ENCODE measurements around the gene CAP1.
A peak's percentile ranks its signal among the peaks of the same experiment; 100 is the strongest.

CAP1 gene

DNA sequence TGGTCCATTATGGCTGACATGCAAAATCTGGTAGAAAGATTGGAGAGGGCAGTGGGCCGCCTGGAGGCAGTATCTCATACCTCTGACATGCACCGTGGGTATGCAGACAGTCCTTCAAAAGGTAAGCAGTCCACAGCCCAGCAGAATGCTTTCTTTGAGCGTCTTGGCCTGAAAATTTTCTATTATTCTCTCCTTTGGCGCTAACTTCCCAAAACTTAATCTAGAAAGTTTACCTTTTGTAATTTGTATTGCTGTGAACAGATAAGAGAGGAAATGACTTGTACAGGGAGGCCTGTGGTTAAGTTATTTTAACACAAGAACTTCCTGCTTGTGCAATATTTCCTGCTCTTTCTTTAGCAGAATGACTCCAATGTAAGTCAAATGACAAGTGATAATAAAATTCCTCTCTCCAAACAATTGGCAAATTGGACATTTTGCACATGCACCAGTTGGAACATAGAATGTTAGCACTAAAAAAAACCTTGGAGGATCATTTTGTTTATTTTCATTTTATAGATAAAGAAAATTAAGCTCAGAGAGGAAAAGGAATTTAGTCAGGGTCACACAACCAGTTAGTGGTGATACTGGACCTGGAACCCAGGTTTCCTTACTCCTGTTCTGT is 18.9 kb downstream of the CAP1 start:
- DNase-seq: no peak

DNA sequence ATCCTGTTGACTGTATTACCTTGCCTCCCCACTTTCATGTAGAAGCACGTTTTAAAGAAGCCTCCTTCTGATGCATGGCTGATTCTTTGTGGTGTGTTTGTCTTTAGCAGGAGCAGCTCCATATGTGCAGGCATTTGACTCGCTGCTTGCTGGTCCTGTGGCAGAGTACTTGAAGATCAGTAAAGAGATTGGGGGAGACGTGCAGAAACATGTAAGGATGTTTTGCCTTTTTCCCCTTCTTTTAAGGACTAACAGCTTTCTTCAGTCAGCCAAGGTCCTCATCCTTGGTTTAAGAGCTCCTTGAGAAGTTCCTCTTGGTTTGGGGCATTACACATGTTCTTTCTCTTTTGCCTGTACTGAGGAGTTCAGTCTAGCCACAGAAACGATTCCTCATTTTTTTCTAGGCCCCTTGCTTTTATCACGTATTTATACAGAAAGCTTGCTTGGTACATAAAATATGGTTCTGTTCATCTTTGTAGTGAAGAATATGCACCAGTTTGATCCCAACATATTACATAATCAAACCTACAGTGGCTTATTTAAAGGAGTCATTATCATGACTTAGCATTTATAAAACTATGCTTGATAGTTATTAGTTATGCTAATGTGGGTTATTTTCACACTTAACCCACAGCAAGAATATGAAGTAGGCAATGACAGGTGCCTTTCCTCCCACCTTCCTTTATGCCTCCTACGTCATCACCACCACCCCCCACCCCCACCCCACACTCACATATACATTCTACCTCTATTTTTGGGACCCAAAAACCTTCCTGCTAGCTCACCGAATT is 19.6 kb downstream of the CAP1 start:
- no peak for DNase-seq

DNA sequence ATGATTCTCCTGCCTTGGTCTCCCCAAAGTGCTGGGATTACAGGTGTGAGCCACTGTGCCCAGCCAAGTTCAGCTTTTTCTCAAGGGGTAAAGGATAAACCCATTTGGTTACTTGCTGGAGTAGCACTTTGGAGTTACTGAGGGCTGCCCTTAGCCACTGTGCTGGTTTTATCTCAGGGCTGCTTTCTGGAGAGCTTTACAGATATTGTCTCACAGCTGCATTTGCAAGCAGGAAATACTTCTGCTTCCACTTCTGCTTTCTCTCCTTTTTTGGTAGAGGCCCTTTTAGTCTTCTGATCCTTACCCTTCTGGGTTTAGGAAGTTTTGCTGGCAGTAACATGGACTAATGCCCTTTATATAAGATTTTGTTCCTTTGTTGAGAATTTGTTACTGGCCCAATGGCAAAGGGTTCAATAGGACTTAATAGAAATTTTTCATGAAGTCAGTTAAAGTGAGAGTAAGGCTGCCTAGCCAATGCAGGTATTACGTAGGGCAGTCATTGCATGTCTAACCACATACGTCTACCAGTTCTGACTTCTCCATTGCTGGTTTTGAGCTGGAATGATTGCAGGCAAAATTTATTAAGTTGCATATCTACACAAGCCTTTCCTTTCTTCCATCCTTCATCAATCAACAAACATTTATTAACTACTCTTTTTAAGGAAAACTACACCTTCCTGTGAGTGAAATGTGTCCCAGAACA is 24.4 kb downstream of the CAP1 start:
- DNase-seq: no peak

DNA sequence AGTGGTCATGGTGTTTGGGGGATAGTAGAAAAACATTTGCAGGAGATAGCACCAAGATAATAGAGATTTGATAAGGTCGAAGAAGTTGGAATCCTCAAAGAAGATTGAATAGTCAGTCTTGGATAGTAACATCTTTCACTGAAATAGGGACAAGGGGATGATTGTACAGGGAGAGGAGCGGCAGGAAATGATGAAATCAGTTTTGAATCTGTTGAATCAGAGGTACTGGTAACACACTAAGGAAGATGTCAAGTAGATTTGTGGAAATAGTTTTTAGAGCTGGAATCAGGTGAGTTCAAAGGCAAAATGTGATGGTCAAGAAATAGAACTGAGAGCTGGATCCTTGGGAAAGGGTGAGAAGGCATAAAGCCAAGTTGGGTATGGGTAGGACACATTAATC is 26.5 kb downstream of the CAP1 start:
- no peak for DNase-seq

DNA sequence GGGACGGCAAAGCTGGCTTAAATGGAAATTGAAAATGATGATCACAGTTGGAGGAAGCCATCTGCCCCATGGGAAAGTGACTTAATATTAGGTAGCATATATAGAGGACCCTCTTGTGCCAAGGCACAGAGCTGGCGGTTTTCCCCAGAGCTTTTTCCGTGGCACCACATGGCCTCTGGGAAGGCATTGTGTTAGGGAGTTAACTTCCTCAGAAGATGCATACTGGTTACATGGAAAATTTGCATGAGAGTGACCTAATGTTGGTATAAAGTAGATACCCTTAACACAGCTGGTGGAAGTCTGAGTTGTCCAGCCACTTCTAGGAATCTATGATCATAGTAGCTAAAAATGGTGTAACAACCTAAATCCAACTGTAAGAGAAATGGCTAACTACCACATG is 27.3 kb downstream of the CAP1 start:
- DNase-seq: no peak

DNA sequence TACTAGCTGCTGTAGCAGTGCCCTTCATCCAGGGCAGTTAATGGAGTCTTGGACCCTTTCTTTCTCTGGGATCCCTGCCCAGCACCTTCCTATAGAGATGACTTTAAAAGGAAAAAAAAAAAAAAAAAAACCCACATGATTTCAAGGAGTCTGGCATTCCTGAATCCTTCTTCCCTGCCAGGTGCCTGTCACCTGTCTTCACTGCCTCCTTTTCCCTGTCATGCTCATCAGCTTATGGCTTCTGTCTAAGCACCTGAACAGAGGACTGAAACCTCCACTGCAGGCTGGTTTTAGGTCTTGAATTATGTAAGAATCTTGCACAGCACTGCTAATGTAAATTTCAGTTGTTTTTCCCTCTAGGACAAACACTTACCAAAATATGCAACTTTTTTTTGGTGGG is 31.6 kb downstream of the CAP1 start:
- no peak for DNase-seq

DNA sequence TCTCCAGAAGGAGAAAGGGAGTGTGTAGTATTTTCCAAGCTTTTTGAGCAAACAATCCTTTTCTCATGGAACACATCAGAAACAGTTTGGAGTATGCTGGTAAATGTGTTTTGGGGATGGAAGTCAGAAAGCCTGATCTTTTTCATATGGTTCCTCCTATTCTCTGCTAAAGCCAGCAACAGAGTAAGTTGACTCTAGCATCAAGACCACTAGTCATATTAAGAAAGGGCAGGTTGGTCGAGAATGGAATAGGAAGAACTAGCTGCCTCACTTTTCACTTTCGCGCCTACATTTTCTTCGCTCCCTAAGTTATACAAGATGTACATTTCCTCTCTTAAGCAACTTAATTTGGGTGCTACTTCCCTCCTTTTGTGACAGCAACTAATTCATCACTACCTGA is 32.5 kb downstream of the CAP1 start:
- DNase-seq: no peak

DNA sequence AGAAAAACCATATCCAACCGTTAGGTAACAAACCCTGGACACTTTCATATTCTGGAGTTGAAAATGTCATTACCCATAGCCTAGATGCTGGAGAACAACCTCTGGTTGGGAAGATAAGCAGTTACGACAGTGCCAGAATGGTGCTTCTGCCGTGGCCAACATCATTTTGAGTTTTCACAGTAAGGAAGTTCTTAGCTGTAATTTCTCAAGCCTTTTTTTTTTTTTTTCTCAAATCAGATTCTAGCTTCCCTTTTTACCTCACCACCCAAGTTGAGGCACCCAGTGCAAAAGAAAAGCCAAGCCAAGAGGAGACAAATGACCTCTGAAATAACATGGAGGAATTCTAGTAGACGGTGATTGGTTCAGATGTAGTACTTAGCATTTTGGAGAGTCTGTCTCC is 34.7 kb downstream of the CAP1 start:
- DNase-seq: no peak

DNA sequence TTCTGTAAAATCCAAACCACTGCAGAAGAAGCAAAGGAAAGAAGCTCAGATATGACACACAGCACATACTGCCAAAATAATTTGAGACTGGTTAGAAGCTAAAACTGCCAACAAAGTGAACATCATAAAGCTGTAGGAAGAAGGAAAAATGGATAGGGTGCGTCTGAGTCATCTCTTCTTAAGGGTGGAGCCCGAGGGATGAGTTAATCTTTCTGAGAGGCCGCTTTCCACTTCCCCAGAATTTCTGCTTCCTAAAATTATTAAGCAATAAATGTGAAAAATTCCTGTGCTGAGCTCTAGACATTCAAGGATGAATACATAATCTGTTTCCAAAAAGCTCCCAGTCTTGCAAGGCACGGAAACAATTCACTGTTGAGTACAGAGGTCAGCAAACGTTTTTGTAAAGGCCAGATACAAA is 36.4 kb downstream of the CAP1 start:
- no peak for DNase-seq

DNA sequence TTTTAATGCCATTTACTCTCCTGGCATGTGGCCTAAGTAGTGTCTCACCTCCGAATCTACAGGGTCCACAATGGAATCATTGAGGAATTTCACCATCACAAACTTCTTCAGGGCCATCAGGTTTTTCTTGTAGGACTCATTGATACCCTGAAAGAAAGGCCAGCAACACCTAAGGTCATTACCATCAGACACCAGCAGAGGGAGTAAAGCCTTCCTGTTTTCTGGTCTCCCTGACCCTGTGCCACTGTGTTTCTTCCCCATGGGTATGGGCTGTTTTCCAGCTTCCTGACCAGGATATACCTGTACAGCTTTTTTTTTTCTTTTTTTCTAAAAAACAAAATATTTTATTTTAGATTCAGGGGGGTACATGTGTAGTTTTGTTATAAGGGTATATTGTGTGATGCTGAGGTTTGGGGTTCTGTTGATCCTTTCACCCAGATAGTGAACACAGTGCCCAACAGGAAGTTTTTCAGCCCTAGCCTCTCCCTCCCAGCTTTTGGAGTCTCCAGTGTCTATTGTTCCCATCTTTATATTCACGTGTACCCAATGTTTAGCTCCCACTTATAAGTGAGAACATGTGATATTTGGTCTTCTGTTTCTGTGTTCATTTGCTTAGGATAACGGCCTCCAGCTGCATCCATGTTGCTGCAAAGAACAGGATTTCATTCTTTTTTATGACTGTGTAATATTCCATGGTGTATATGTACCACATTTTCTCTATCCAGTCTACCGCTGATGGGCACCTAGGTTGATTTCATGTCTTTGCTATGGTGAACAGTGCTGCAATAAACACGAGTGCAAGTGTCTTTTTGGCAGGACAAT is 38.2 kb downstream of the CAP1 start:
- DNase-seq: peak; percentile 100

DNA sequence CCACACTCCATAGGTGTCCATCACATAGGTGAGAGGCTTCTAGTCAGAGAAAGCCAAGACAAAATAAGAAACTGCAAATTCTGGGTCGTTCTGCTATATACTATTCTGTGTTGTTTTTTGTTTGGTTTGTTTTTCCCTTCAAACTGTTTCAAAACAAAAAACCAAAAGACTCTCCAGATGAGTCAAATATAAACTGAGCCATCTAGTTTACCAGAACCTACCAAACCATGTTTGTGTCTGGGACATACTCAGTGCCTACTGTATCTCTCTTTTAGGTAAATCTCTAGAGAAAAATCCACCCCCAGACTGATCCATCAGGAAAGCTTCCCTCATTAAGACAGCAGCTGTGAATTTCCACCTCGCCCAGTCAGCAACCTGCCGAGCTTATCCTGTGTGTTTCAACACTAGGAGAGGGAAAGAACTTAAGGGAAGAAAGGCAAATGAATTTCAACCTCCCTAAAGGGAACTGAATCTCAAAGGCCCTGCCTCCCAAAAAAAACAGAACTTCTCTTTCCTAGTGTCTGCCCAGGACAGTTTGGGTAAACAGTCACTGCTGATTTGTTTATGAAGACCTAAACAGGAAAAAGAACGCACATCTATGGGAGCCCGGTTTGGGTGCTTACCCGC is 39.4 kb downstream of the CAP1 start:
- no peak for DNase-seq

DNA sequence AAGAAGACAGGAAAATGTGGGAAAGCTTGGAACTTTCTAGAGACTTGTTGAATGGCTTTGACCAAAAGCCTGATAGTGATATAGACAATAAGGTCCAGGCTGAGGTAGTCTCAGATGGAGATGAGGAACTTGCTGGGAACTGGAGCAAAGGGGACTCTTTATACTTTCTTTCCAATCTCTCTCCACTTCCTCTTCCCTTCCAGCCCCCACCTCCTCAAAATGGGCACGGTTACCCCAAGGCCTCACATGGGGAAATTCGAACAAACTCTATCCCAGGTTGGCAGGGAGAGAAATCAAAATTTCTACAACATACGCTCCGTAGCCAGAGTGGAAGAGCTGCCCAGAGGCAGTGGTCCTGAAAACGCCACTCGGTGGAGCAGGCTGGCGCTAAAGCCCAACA is 41.3 kb downstream of the CAP1 start:
- DNase-seq: no peak

DNA sequence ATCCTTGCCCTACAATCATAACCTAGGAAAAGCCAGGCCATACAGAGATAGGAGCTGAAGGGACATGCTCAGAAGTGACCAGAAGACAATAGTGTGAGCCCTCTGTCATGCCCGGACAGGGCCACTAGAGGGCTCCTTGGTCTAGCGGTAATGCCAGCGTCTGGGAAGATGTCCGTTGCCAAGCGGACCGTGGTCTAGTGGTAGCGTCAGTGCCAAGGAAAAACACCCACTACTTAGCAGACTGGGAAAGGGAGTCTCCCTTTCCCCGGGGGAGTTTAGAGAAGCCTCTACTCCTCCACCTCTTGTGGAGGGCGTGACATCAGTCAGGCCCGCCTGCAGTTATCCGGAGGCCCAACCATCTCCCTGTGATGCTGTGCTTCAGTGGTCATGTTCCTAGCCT is 44.2 kb downstream of the CAP1 start:
- peak; percentile 100 for DNase-seq

DNA sequence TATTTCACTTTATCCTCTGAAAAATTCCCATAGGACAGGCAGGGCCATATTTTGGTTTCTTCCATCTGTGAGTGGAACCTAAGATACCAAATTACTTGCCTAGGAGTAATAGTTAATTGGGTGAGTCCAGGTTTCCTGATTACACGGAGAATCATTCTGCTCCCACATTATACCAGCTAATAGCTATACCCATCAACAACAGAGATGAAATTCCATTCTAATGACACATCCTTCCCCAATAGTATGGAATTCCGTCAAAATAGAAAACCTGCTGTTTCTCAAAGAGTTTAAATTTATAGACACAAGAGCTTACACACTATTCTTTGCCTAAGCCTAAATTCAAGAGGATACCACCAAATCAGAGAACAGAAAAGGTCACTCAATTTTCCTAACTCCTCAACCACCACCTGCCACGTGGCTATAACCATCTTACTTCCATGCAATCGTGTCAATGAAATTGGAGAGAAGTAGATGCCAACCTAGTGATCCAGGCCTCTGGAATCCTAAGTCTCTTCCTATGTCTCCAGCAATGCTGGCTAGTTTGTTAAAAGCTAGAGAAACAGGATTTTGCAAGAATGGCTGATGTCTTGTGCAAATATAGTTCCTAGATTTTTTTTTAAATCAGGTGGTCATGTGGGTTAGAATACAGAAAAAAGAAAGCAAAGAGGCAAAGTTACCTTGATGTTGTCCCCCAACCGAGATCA is 50.3 kb downstream of the CAP1 start:
- no peak for DNase-seq

DNA sequence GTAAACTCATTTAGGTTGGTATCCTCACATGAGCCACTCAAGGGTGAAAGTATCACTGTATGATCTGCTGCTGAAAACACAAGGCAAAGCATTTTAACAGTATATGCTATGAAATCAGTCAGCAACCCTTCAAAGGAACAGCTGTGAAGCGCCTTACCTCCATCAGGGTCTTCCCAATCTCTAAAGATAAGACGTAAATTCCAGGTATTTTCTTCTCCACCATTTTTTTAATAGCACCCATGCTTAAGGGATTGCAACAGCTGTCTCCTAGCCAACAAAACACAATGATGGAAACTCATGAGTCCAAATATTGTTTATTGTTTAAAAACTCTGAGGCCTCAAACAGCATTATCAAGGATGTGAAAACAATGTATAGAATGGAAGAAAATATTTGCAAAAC is 51.7 kb downstream of the CAP1 start:
- DNase-seq: no peak

DNA sequence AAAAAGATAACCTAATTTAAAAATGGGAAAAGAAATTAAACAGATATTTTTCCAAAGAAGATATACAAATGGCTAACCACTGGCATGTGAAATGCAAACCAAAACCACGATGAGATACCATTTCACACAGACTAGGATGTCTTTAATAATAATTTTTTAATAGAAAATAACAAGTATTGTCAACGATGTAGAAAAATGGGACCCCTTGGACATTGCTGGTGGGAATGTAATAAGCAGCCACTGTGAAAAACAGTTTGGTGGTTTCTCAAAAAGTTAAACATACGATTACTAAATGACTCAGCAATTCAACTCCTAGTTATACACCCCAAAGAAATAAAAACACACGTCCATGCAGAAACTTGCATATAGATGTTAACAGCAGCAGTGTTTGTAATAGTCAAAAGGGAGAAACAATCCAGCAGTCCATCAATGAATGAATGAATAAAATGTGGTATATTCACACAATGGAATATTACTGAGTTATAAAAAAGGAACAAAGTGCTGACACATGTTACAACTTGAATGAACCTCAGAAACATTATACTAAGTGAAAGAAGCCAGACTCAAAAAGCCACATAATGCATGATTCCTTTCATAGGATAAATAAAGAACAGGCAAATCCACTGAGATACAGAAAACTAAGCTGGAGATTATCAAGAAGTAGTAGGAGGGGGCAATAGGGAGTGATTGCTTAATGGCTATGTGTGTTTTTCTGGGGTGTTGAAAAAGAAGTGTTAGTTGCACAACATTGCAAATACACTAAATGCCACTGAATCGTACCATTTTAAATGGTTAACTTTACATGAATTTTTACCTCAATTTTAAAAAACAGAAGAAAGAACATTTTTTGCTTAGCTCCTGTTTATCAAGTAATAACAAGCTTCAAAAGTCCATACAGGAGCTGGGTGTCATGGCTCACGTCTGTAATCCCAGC is 52.4 kb downstream of the CAP1 start:
- DNase-seq: no peak

DNA sequence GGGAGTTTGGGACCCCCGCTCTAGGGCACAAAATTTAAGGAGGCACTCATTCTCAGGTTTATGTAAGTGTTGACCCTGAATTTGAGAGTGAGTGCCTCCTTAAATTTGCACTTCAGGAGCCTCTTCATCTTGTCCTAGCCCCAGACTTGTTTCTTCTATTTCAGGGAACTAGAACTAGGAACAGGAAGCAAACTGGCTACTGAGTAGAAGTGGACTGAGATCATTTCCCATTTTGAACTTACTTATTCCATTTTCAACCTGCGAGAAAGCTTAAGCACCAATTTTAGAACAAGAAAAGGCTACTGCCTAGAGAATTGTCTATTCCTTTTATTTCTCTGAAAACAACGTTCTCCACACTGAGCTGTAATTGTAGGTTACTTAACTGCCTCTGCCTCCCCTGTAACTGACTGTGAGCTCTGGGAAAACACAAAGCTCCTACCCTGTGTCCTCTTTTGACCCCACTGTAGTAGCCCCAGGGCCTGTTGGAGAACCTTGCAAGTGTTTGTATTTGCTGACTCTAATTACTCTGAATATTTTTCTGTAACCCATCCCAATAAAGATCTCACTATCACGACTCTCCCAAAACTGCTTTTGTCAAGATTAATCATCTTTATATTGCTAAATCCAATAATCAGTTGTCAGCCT is 54.1 kb downstream of the CAP1 start:
- DNase-seq: no peak

DNA sequence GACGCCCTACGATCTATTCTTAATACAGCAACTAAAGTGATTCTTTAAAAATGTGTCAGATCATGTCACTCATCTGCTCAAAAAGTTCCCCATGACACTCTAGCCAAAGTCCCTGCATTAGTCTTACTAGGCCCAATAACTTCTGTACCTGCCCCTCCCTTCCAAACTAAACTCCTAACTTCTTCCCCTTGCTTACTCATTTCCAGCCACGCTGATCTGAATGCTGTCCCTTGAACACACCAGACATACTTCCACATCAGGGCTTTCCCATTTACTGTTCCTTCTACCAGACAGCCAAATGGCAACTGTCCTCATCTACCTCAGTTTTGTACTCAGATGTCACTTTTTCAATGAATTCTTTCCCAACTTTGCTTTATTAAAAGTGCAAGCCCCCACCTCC is 55.3 kb downstream of the CAP1 start:
- DNase-seq: no peak

DNA sequence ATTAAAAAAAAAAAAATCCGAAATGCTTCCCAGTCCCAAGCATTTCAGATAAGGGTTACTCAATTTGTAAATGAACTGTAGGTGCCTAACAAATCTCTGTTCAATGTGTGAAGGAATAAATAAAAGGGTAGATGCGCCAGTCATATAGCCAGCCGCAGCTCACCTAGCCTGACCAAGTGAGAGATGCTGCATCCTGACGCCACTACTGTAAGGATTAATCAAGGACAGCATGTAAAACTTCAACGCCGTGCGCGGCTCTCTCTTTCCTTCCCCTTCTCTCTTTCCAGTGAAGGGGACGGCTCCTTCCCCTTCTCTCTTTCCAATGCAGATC is 56.1 kb downstream of the CAP1 start:
- no peak for DNase-seq

DNA sequence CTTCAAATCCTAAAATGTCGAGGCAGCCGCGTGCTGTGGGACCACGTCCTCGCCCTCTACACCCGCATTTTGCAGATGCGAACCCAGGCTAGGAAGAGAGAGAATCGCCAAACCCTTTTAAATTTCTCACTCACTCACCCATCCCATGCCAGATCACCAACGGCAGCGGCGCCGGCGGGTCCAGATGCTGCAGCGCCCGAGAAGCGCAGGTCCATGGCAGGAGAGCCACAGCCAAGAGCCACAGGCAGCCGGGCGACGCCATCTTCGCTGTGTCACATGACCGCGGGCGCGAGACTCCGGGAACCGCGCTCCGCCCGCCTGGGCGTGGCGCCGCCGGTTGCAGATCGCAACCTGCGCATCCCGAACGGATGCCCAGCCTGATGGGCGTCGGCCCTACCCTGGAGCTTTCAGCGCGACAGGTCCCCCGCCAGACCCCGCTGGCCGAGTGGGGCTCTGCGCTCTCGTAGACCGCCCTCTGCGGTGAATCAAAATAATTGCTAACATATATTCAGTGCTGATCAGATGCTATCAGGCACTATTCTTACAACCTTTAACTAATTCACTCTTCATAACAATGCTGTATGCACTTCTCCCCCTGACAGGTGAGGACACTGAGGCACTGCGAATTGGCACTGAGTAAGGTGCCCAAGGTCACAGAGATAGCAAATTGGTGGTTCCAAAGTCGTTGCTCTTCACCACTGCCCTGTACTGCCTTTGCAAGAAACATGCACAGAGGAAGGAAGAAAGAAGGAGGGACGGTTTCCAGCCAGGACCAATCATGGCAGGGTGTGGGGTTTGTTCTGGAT is 56.7 kb downstream of the CAP1 start, which contains the start of gene PPT1:
Gene PPT1, minus strand, starts transcription at position 276 of the 806 bp plus-strand sequence. Its CDS starts 14 bp downstream, at position 262.
- peak; percentile 100 for DNase-seq
